SK-N-SH treated with all-trans-retinoic acid at 6 μM for 48 hours (cell line): ENCODE results near the gene VTI1A.

Experiments
- CREB5 ChIP-seq: fragments of 250-450 bp; sonication (Bioruptor Pico); IDR thresholded peaks from 2 replicates; pipeline ENCODE4 v1.5.1; 2020; ENCODE audit warnings: low read depth, mild to moderate bottlenecking, moderate library complexity
- ESRRG ChIP-seq: fragments of 250-450 bp; sonication (Bioruptor Pico); IDR thresholded peaks from 2 replicates; pipeline ENCODE4 v1.6.1; 2021; ENCODE audit warnings: mild to moderate bottlenecking
- GLIS3 ChIP-seq: fragments of 250-450 bp; sonication (Bioruptor Pico); IDR thresholded peaks from 2 replicates; pipeline ENCODE4 v1.5.0; 2020; ENCODE audit warnings: mild to moderate bottlenecking, moderate library complexity
- PATZ1 ChIP-seq: fragments of 250-450 bp; sonication (Bioruptor Pico); IDR thresholded peaks from 2 replicates; pipeline ENCODE4 v1.8.0; 2020; ENCODE audit warnings: mild to moderate bottlenecking, moderate library complexity, borderline replicate concordance
- PPARA ChIP-seq: fragments of 250-450 bp; sonication (Bioruptor Pico); IDR thresholded peaks from 2 replicates; pipeline ENCODE4 v1.5.0; 2020; ENCODE audit warnings: mild to moderate bottlenecking, borderline replicate concordance
- RARB ChIP-seq: fragments of 250-450 bp; sonication (Bioruptor Pico); IDR thresholded peaks from 2 replicates; pipeline ENCODE4 v1.8.0; 2021; ENCODE audit warnings: mild to moderate bottlenecking, moderate library complexity
- SNAI2 ChIP-seq: fragments of 250-450 bp; sonication (Bioruptor Pico); IDR thresholded peaks from 2 replicates; pipeline ENCODE4 v1.5.0; 2020; ENCODE audit warnings: mild to moderate bottlenecking, moderate library complexity
- TCF4 ChIP-seq: fragments of 250-450 bp; sonication (Bioruptor Pico); IDR thresholded peaks from 2 replicates; pipeline ENCODE4 v1.8.0; 2021; ENCODE audit warnings: mild to moderate bottlenecking, moderate library complexity, borderline replicate concordance
- TOX ChIP-seq: fragments of 250-450 bp; sonication (Bioruptor Pico); IDR thresholded peaks from 2 replicates; pipeline ENCODE4 v1.8.0; 2021; ENCODE audit warnings: mild to moderate bottlenecking, moderate library complexity, borderline replicate concordance
- TSHZ2 ChIP-seq: fragments of 250-450 bp; sonication (Bioruptor Pico); IDR thresholded peaks from 2 replicates; pipeline ENCODE4 v1.5.0; 2020; ENCODE audit warnings: mild to moderate bottlenecking, moderate library complexity
- ZC3H10 ChIP-seq: fragments of 250-450 bp; sonication (Bioruptor Pico); IDR thresholded peaks from 2 replicates; pipeline ENCODE4 v1.5.1; 2021; ENCODE audit warnings: mild to moderate bottlenecking, moderate library complexity
- ZFP3 ChIP-seq: fragments of 250-450 bp; sonication (Bioruptor Pico); IDR thresholded peaks from 2 replicates; pipeline ENCODE4 v1.5.0; 2020; ENCODE audit warnings: mild to moderate bottlenecking, moderate library complexity
- ZFP30 ChIP-seq: fragments of 450-650 bp; formaldehyde crosslinking; IDR thresholded peaks from 2 replicates; pipeline ENCODE4 v1.5.0; 2022; ENCODE audit warnings: mild to moderate bottlenecking, moderate library complexity
- ZNF70 ChIP-seq: fragments of 450-650 bp; formaldehyde crosslinking; IDR thresholded peaks from 2 replicates; pipeline ENCODE4 v1.5.0; 2020; ENCODE audit warnings: mild to moderate bottlenecking, moderate library complexity

DNA sequence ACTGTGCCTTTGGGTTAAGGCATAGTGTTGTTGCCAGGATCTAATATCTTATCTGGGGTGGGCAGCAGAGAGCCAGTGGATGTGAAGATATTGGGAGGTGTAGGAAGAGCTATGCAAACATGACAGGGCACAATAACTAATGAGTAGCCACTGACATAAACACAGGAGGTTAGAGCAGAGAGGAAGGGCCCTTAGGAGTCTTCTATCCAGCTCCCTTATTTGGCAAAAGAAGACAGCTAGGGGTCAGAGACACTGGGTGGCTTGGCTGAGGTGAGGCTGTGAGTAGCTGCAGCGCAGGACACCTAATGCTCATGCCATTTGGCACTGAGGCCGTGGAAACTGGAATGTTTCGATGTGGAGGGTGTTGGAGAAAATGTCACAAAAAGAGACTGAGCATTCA, 326.8 kb downstream of the VTI1A start:
- no peak for TF ChIP-seq RARB
- TF ChIP-seq PATZ1 (CRISPR knock-in tag): no peak
- TF ChIP-seq ZFP30 (CRISPR knock-in tag): no peak
- no peak for TF ChIP-seq CREB5 (CRISPR knock-in tag)
- TF ChIP-seq GLIS3: no peak
- TF ChIP-seq TCF4 (CRISPR knock-in tag): no peak
- TF ChIP-seq SNAI2 (CRISPR knock-in tag): no peak
- no peak for TF ChIP-seq ZFP3 (CRISPR knock-in tag)
- no peak for TF ChIP-seq TSHZ2 (CRISPR knock-in tag)
- no peak for TF ChIP-seq TOX (CRISPR knock-in tag)
- TF ChIP-seq ZC3H10: no peak
- TF ChIP-seq ESRRG: no peak
- no peak for TF ChIP-seq PPARA
- TF ChIP-seq ZNF70 (CRISPR knock-in tag): no peak
